NCI-H524 (cell line): ENCODE measurements around the gene FAAP100.

Source experiments
- DNase-seq, 2 experiments: peaks; one replicate each; lab custom pipeline; 2025; lab: John Stamatoyannopoulos, UW

The FAAP100 gene

GRCh38 chr17:81524865-81525159 lies 27.3 kb downstream of the FAAP100 start:
- DNase-seq = no peak

GRCh38 chr17:81524039-81524864 lies 27.9 kb downstream of the FAAP100 start:
- DNase-seq = no peak

- peak in 1 of 2 experiments; percentile 63 for DNase-seq
Observed at GRCh38 chr17:81523402-81524038, 28.6 kb downstream of the FAAP100 start.

- peak in 1 of 2 experiments; percentile 42 for DNase-seq
Observed at GRCh38 chr17:81522491-81523401, 29.4 kb downstream of the FAAP100 start.

- DNase-seq = peak in 1 of 2 experiments; percentile 33
Observed at GRCh38 chr17:81520021-81520901, 31.9 kb downstream of the FAAP100 start.

GRCh38 chr17:81519284-81520020 lies 32.7 kb downstream of the FAAP100 start:
- DNase-seq = peak in 1 of 2 experiments; percentile 59

- DNase-seq = no peak
Observed at GRCh38 chr17:81518785-81519283, 33.3 kb downstream of the FAAP100 start.

GRCh38 chr17:81518113-81518784 lies 33.9 kb downstream of the FAAP100 start:
- DNase-seq = no peak

GRCh38 chr17:81517339-81518112 lies 34.6 kb downstream of the FAAP100 start:
- peak; percentile 32 to 73 for DNase-seq

GRCh38 chr17:81517009-81517338 lies 35.2 kb downstream of the FAAP100 start:
- no peak for DNase-seq

GRCh38 chr17:81516439-81516838 lies 35.7 kb downstream of the FAAP100 start:
- no peak for DNase-seq

- no peak for DNase-seq
Observed at GRCh38 chr17:81515530-81516041, 36.6 kb downstream of the FAAP100 start.

GRCh38 chr17:81514739-81515529 lies 37.2 kb downstream of the FAAP100 start:
- peak; percentile 55 to 70 for DNase-seq

- DNase-seq = no peak
Observed at GRCh38 chr17:81514489-81514738, 37.7 kb downstream of the FAAP100 start.

GRCh38 chr17:81513753-81514488 lies 38.2 kb downstream of the FAAP100 start:
- peak; percentile 73 to 85 for DNase-seq

- peak; percentile 78 to 83 for DNase-seq
Observed at GRCh38 chr17:81513372-81513752, 38.8 kb downstream of the FAAP100 start.

- peak; percentile 92 to 98 for DNase-seq
Observed at GRCh38 chr17:81512562-81513371, 39.4 kb downstream of the FAAP100 start, which contains the start of gene ACTG1. Gene ACTG1, minus strand, starts transcription at chr17:81512799. Its CDS starts 445 bp downstream, at chr17:81512354.
